ENCODE measurements around the gene DNASE1L1.
A peak's percentile ranks its signal among the peaks of the same experiment; 100 is the strongest.

The DNASE1L1 gene

DNA sequence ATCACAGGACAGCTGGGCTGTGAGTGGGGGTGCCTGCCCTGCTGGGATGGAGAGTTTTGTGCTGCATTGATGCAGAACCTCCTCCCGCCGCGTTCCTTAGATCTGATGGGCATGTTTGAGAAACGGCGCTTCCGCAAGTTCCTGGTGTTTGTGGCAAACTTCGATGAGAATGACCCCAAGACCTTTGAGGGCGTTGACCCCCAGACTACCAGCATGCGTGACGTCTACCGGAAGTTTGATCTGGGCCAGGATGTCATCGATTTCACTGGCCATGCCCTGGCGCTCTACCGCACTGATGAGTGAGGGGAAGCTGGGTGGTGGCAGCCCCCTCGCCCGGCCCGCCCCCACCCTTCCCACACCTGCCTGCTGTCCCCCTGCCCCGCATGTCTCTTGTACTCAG, 30.8 kb upstream of the DNASE1L1 start:
- TF ChIP-seq TAF1 (IDR thresholded peaks at IDR 0.05; ENCODE audit: low read depth) (no peak), CREB1 (IDR thresholded peaks at IDR 0.05; ENCODE audit: low read depth) (no peak), ZBTB7A (IDR thresholded peaks at IDR 0.05; ENCODE audit: low read depth) (no peak), YY1 (IDR thresholded peaks at IDR 0.05; ENCODE audit: low read depth) (no peak), EP300 (IDR thresholded peaks at IDR 0.05; ENCODE audit: borderline replicate concordance) (no peak), EGR1 (IDR thresholded peaks at IDR 0.05) (no peak), RAD21 (IDR thresholded peaks at IDR 0.05; ENCODE audit: low read depth) (no peak), FOXM1 (IDR thresholded peaks at IDR 0.05; ENCODE audit: borderline replicate concordance, low read depth) (no peak), TEAD4 (IDR thresholded peaks at IDR 0.05) (no peak)
- TF ChIP-seq, protein P1, sequence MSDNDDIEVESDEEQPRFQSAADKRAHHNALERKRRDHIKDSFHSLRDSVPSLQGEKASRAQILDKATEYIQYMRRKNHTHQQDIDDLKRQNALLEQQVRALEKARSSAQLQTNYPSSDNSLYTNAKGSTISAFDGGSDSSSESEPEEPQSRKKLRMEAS (IDR thresholded peaks at IDR 0.05): no peak
- TF ChIP-seq, protein P2, sequence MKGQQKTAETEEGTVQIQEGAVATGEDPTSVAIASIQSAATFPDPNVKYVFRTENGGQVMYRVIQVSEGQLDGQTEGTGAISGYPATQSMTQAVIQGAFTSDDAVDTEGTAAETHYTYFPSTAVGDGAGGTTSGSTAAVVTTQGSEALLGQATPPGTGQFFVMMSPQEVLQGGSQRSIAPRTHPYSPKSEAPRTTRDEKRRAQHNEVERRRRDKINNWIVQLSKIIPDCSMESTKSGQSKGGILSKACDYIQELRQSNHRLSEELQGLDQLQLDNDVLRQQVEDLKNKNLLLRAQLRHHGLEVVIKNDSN (IDR thresholded peaks at IDR 0.05): no peak

DNA sequence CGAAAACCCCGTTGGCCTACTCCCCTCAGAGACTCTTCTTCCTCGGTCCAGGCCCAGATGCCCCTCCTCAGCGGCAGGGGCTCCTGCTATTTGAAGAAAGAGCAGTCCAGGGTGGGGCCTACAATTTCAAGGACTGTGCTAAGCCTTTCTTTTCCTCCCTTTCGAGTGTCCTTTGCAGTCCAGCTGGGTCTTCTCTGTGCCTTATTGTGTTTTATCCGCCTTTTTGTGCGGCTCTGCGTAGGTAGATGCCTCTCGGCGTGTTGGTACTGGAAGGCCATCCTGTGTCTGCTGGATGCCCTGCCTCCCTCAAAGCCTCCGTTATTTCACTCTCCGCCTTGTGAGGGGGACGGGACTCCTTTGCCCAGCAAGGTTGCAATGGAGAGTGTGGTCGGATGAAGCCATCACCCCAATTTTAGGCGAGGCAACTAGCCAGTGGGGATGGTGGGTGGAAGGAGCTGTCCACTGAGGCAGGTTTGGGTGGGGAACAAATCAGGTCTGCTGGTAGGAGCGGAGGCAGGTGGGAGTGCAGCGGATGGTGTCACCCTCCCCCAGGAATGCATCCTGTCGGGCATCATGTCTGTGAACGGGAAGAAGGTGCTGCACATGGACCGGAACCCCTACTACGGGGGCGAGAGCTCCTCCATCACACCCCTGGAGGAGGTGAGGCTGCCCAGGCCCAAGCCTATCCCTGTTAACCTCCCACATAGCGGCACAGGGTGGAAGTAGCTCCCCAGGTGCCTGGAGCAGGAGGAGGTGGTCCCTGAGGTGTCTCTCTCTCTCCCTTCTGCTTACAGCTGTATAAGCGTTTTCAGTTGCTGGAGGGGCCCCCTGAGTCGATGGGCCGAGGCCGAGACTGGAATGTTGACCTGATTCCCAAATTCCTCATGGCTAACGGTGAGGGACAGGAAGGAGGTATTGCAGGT, 29.2 kb upstream of the DNASE1L1 start:
- no peak for TF ChIP-seq NFIC (IDR thresholded peaks at IDR 0.05)
- TF ChIP-seq TCF12 (IDR thresholded peaks at IDR 0.05; ENCODE audit: low read depth): no peak

DNA sequence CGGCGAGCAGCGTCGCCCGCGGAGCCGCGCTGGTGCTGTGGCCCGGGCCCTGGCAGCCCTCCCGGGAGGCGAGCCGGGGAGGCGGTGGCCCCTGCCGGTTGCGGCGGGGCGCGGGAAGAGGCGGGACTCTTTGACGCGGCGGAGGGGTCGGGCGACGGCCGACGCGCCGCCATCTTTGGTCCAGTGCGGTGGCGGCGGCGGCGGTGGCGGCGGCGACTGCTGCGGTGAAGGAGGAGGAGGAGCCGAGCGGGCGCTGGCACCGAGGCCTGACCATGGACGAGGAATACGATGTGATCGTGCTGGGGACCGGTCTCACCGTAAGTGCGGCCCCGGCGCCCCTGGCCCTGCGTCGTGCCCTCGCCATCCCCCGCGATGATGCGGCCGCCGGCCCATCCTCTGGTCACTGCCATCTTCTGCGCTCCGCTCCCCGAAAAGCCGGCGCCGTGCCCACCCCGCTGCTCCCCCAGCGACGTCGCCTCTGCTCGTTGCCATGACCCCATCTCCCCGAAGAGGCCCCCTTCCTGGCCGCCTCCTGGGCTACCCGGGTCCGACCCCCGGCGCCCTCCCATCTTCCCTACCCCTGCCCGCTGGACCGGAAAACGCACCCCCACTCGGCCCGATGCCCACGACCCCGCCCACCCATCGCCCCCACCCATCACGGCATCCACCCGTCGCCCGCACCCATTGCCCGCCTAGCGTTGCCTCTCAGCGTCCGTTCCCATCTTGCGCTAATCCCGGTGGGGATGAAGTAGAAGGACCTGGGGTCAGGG, 28.1 kb upstream of the DNASE1L1 start, which contains the start of gene GDI1:
TSS of gene GDI1 (plus strand) at position 172 of the 770 bp plus-strand sequence. CDS start at position 273, 101 bp downstream.
- TF ChIP-seq YY1 (IDR thresholded peaks at IDR 0.05; ENCODE audit: low read depth): peak; percentile 90
- peak; percentile 69; the same call in 1 of the 2 replicates for TF ChIP-seq TAF1 (IDR thresholded peaks at IDR 0.05; ENCODE audit: low read depth)
- no peak for TF ChIP-seq NFIC (IDR thresholded peaks at IDR 0.05)
- peak; percentile 20; the same call in 1 of the 2 replicates for TF ChIP-seq EP300 (IDR thresholded peaks at IDR 0.05; ENCODE audit: borderline replicate concordance)
- no peak for TF ChIP-seq FOXM1 (IDR thresholded peaks at IDR 0.05; ENCODE audit: borderline replicate concordance, low read depth)
- TF ChIP-seq, protein P2 (IDR thresholded peaks at IDR 0.05): no peak
- TF ChIP-seq, protein P1 (IDR thresholded peaks at IDR 0.05): no peak

DNA sequence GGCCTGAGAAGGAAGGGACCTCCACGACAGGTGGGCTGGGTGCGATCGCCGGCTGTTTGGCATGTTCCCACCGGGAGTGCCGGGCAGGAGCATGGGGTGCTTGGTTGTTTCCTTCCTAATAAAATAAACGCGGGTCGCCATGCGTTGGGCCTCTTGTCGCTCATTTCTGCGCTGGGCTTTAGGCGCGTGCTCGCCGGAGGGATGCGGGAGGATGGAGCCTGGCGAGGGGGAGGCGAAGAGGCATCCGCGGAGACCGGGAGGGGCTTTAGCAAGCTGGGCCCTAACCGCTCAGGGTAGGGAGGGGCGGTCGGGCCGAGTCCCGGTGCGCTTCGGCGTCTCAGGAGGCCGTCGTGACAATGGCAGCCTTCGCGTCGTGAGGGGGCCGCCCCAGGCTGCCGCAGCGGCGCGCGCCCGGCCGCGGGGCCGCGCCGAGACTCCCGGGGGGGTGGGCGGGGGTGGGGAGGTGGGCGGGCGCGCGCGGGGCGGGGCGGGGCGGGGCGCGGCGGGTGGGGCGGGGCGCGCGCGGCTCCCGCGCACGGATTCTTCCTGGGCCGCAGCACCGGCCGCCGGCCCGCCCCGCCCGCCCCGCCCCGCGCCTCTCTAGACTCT, 27.4 kb upstream of the DNASE1L1 start:
- TF ChIP-seq TAF1 (IDR thresholded peaks at IDR 0.05; ENCODE audit: low read depth) (no peak), YY1 (IDR thresholded peaks at IDR 0.05; ENCODE audit: low read depth) (no peak), EP300 (IDR thresholded peaks at IDR 0.05; ENCODE audit: borderline replicate concordance) (no peak), ZBTB7A (IDR thresholded peaks at IDR 0.05; ENCODE audit: low read depth) (no peak), TCF12 (IDR thresholded peaks at IDR 0.05; ENCODE audit: low read depth) (no peak), CREB1 (IDR thresholded peaks at IDR 0.05; ENCODE audit: low read depth) (no peak), RAD21 (IDR thresholded peaks at IDR 0.05; ENCODE audit: low read depth) (no peak), CEBPB (IDR thresholded peaks at IDR 0.05) (no peak), NFIC (IDR thresholded peaks at IDR 0.05) (no peak), FOXM1 (IDR thresholded peaks at IDR 0.05; ENCODE audit: borderline replicate concordance, low read depth) (no peak)
- TF ChIP-seq, protein P3, sequence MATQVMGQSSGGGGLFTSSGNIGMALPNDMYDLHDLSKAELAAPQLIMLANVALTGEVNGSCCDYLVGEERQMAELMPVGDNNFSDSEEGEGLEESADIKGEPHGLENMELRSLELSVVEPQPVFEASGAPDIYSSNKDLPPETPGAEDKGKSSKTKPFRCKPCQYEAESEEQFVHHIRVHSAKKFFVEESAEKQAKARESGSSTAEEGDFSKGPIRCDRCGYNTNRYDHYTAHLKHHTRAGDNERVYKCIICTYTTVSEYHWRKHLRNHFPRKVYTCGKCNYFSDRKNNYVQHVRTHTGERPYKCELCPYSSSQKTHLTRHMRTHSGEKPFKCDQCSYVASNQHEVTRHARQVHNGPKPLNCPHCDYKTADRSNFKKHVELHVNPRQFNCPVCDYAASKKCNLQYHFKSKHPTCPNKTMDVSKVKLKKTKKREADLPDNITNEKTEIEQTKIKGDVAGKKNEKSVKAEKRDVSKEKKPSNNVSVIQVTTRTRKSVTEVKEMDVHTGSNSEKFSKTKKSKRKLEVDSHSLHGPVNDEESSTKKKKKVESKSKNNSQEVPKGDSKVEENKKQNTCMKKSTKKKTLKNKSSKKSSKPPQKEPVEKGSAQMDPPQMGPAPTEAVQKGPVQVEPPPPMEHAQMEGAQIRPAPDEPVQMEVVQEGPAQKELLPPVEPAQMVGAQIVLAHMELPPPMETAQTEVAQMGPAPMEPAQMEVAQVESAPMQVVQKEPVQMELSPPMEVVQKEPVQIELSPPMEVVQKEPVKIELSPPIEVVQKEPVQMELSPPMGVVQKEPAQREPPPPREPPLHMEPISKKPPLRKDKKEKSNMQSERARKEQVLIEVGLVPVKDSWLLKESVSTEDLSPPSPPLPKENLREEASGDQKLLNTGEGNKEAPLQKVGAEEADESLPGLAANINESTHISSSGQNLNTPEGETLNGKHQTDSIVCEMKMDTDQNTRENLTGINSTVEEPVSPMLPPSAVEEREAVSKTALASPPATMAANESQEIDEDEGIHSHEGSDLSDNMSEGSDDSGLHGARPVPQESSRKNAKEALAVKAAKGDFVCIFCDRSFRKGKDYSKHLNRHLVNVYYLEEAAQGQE (IDR thresholded peaks at IDR 0.05; ENCODE audit: low read depth): no peak

DNA sequence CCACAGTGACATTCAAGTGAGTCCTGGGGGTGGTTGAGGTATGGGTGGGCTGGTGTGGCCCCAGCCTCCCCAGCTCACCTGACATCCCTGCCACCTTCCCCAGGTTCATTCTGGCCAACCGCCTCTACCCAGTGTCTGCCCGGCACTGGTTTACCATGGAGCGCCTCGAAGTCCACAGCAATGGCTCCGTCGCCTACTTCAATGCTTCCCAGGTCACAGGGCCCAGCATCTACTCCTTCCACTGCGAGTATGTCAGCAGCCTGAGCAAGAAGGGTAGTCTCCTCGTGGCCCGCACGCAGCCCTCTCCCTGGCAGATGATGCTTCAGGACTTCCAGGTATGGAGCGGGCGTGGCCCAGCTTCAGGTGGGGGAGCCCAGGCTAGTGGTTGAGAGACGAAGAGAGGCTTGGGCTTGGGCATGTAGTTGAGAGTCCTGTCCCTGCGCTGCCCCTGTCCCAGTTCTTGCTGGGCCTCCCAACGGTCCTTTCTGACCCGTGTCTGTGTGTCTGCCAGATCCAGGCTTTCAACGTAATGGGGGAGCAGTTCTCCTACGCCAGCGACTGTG, 26.2 kb upstream of the DNASE1L1 start:
- TF ChIP-seq TEAD4 (IDR thresholded peaks at IDR 0.05) (no peak), FOXM1 (IDR thresholded peaks at IDR 0.05; ENCODE audit: borderline replicate concordance, low read depth) (no peak), TAF1 (IDR thresholded peaks at IDR 0.05; ENCODE audit: low read depth) (no peak)

DNA sequence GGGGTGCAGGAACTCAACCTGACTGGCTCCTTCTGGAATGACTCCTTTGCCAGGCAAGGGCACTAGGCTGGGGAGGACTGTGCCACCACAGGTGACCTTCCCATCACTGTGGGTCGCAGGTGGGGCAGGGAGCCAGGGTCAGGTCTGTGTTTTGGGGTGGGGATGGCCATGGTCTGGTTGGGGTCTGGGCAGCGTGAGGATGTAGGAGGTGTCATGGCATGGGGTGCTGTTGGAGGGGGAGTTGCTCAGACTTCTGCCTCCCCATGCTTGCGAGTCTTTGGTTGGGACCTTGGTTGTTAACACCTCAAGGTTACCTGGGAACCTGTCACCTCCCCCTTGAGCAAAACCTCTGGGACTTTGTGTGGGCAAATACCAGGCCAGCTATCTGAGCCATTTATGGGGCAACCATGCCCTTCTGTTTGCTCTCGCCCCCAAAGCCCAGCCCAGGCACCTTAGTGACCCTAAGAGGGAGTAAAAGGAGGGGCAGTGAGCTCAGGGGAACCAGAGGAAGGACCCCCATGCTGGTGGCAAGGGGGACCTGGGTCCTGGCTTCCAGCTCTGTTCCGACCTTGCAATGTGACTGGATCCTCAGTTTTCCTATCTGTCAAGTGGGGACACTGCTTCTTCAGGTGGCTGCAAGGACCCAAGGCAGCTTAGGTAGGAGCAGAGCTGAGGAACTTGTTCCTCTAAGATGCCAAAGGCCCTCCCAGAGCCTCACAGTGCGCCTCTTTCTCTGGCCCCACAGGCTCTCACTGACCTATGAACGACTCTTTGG, 25.5 kb upstream of the DNASE1L1 start:
- no peak for TF ChIP-seq RAD21 (IDR thresholded peaks at IDR 0.05; ENCODE audit: low read depth)
- no peak for TF ChIP-seq CREB1 (IDR thresholded peaks at IDR 0.05; ENCODE audit: low read depth)
- TF ChIP-seq ZBTB7A (IDR thresholded peaks at IDR 0.05; ENCODE audit: low read depth): no peak
- TF ChIP-seq TCF12 (IDR thresholded peaks at IDR 0.05; ENCODE audit: low read depth): no peak
- TF ChIP-seq YY1 (IDR thresholded peaks at IDR 0.05; ENCODE audit: low read depth): no peak
- no peak for TF ChIP-seq EGR1 (IDR thresholded peaks at IDR 0.05)
- TF ChIP-seq TEAD4 (IDR thresholded peaks at IDR 0.05): no peak
- TF ChIP-seq, protein P2 (IDR thresholded peaks at IDR 0.05): no peak

All from Ishikawa (cell line).